GM12892 (cell line): ENCODE data around the gene MGAT5.

Experiments used
- POLR2A ChIP-seq: IDR thresholded peaks from 2 replicates; pipeline ENCODE4 v1.6.1; 2011; ENCODE audit warnings: low read depth, low read length, control low read depth
- POLR2AphosphoS5 ChIP-seq: IDR thresholded peaks from 2 replicates; pipeline ENCODE4 v1.6.1; 2011; ENCODE audit warnings: low read depth, low read length, control low read depth
- TAF1 ChIP-seq: IDR thresholded peaks from 2 replicates; pipeline ENCODE4 v1.6.1; 2011; ENCODE audit warnings: low read depth, mild to moderate bottlenecking, control low read depth, low read length, borderline replicate concordance

GRCh38 chr2:134501476-134502091 lies 247.7 kb downstream of the MGAT5 start:
- TF ChIP-seq POLR2AphosphoS5 (no peak), POLR2A (no peak), TAF1 (no peak)
